OCI-LY7 (cell line): ENCODE measurements around the gene GBP3. TPM values are rescaled to one million over a fixed set of nuclear protein-coding genes. Genes with fewer than 3 reads are reported as not detected.

ENCODE experiments used
- BruUV-seq: library from RNA; stranded (reverse); fragments of 400-500 nt; replicated peaks from 2 replicates; lab custom pipeline; 2021; lab: Mats Ljungman, UMichigan
- CTCF ChIA-PET: fragments of 300-600 bp; sonication (Branson Sonifier 250); formaldehyde crosslinking; loops from one replicate; lab custom pipeline; 2022; ENCODE audit warnings: antibody characterized with exemption; ENCODE audit not compliant: unreplicated experiment; lab: Charles Lee
- POLR2A ChIA-PET: fragments of 300-600 bp; sonication (Branson Sonifier 250); formaldehyde crosslinking; loops from one replicate; lab custom pipeline; 2022; ENCODE audit warnings: antibody characterized with exemption; lab: Charles Lee
- DNase-seq: peaks from one replicate; pipeline ENCODE4 v3.0.0-alpha.2; 2015; ENCODE audit warnings: low spot score
- H2AFZ ChIP-seq: fragments of 200-600 bp; sonication (generic), shearing (Covaris generic); 2 replicates; pipeline ENCODE4 v1.6.1; 2014; ENCODE audit warnings: mild to moderate bottlenecking, antibody characterized with exemption, low read length, moderate library complexity
- H3K27ac ChIP-seq: fragments of 200-600 bp; sonication (generic); 2 replicates; pipeline ENCODE4 v1.5.1; 2014; ENCODE audit warnings: mixed run types, low read depth, mild to moderate bottlenecking, moderate library complexity, low read length, inconsistent platforms; ENCODE audit not compliant: poor library complexity, severe bottlenecking
- H3K36me3 ChIP-seq: fragments of 200-600 bp; sonication (generic); 2 replicates; pipeline ENCODE4 v1.6.1; 2014; ENCODE audit warnings: mild to moderate bottlenecking, antibody characterized with exemption, low read length, moderate library complexity, mixed read lengths; ENCODE audit not compliant: insufficient read depth
- H3K4me1 ChIP-seq: fragments of 200-600 bp; sonication (generic); 2 replicates; pipeline ENCODE4 v1.5.1; 2014; ENCODE audit warnings: mild to moderate bottlenecking, low read length; ENCODE audit not compliant: insufficient read depth, poor library complexity, severe bottlenecking
- H3K4me2 ChIP-seq: fragments of 200-600 bp; sonication (generic); 2 replicates; pipeline ENCODE4 v1.6.1; 2014; ENCODE audit warnings: mild to moderate bottlenecking, low read length
- H3K4me3 ChIP-seq: fragments of 200-600 bp; sonication (generic); 2 replicates; pipeline ENCODE4 v1.5.1; 2014; ENCODE audit warnings: mild to moderate bottlenecking, low read depth, low read length; ENCODE audit not compliant: poor library complexity, severe bottlenecking
- H3K79me2 ChIP-seq: fragments of 200-600 bp; sonication (generic); 2 replicates; pipeline ENCODE4 v1.6.1; 2016; ENCODE audit warnings: low read depth, mild to moderate bottlenecking, low read length, moderate library complexity, mixed read lengths; ENCODE audit not compliant: insufficient read depth
- H3K9me2 ChIP-seq: fragments of 200-600 bp; sonication (generic); 2 replicates; pipeline ENCODE4 v1.6.1; 2016; ENCODE audit warnings: mild to moderate bottlenecking, low read length, mixed read lengths; ENCODE audit not compliant: insufficient read depth
- H3K9me3 ChIP-seq: fragments of 200-600 bp; sonication (generic); 2 replicates; pipeline ENCODE4 v1.6.1; 2014; ENCODE audit warnings: mild to moderate bottlenecking, mixed run types, low read length, mixed read lengths
- H4K20me1 ChIP-seq: fragments of 200-600 bp; sonication (generic); 2 replicates; pipeline ENCODE4 v1.6.1; 2014; ENCODE audit warnings: mild to moderate bottlenecking, antibody characterized with exemption, low read length, moderate library complexity, mixed read lengths; ENCODE audit not compliant: insufficient read depth
- CTCF ChIP-seq: fragments of 200-600 bp; sonication (generic); conservative IDR thresholded peaks from 2 replicates; pipeline ENCODE4 v1.5.1; 2014; ENCODE audit warnings: mild to moderate bottlenecking, antibody characterized with exemption, low read length, moderate library complexity, mixed read lengths
- EZH2phosphoT487 ChIP-seq: fragments of 200-600 bp; sonication (generic); IDR thresholded peaks from 2 replicates; pipeline ENCODE4 v1.6.1; 2018; ENCODE audit warnings: low read depth, borderline replicate concordance, mild to moderate bottlenecking, mixed run types, antibody characterized with exemption, low read length, moderate library complexity, mixed read lengths
- intact Hi-C: fragments of 100-400 bp; cut with micrococcal nuclease; formaldehyde crosslinking; loops from one replicate; pipeline ENCODE4 v1.10.0; 2022; ENCODE audit not compliant: unreplicated experiment
- total RNA-seq, 2 experiments: library from RNA; depleted of rRNA in 1 of 2; stranded (reverse); fragments of >200 nt in 1 of 2; shearing (Covaris generic) in 1 of 2; gene quantifications; 2 replicates each; pipeline ENCODE4 v1.2.3, GENCODE V29; 2014 to 2022

Gene GBP3
- total RNA-seq, 2 experiments from 2014 or later: 0.25 to 0.49 TPM

- POLR2A ChIA-PET: interaction anchor here (0.5 to 0.7 kb wide), 2 partner anchors 386 to 562 kb away, joined by 3 read pairs; no protein-coding TSS in a partner anchor
- no TSS peak for BruUV-seq
- Histone ChIP-seq H4K20me1 (no peaks in the 10 kb centered on the region), H3K27ac (no peak overlapping the region), H3K9me2 (no peaks in the 10 kb centered on the region), H3K9me3 (no peaks in the 10 kb centered on the region), H3K4me1 (no peaks in the 10 kb centered on the region), H3K36me3 (no peaks in the 10 kb centered on the region), H3K79me2 (no peaks in the 10 kb centered on the region), H3K4me3 (no peak overlapping the region), H2AFZ (no peak overlapping the region), H3K4me2 (no peak overlapping the region)
- CTCF ChIA-PET: no interaction called here
- TF ChIP-seq CTCF (no peak), EZH2phosphoT487 (no peak)
- intact Hi-C loops: no loop called here
- no peak for DNase-seq
Measured at GRCh38 chr1:89044970-89045721, 22.5 kb upstream of the GBP3 start.

- Histone ChIP-seq H3K4me2 (no peak overlapping the region), H4K20me1 (no peaks in the 10 kb centered on the region), H3K4me3 (no peak overlapping the region), H3K9me2 (no peaks in the 10 kb centered on the region), H3K27ac (no peak overlapping the region), H2AFZ (no peak overlapping the region), H3K36me3 (no peaks in the 10 kb centered on the region), H3K79me2 (no peaks in the 10 kb centered on the region), H3K9me3 (no peaks in the 10 kb centered on the region), H3K4me1 (no peaks in the 10 kb centered on the region)
- no TSS peak for BruUV-seq
- POLR2A ChIA-PET: no interaction called here
- intact Hi-C loops: no loop called here
- CTCF ChIA-PET: no interaction called here
- TF ChIP-seq CTCF (no peak), EZH2phosphoT487 (no peak)
- DNase-seq: no peak
Measured at GRCh38 chr1:89043940-89044339, 21.3 kb upstream of the GBP3 start.

DNA sequence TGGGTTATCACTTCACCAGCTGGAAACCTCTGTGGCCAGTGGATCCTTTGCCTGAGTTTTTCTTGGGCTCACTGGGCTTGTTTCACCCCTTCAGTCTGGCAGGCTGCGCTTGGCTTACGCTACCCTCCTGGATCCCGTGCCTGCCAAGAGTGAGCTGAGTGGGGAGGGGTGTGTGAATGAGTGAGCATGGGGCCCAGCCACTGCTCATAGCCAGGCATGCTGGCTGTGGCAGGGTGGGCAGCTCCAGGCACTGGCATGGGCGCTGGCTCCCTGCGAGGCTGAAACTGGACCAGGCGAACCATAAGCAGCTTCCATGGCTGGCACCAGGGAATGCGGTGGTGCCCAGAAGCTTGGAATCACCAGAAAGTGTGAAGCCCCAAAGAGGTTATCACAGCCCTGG lies 19.8 kb upstream of the GBP3 start:
- H4K20me1 ChIP-seq: no peaks in the 10 kb centered on the region
- TF ChIP-seq EZH2phosphoT487: no peak
- no peak for TF ChIP-seq CTCF
- H3K79me2 ChIP-seq: no peaks in the 10 kb centered on the region
- no peak overlapping the region for H3K4me3 ChIP-seq
- no peak overlapping the region for H2AFZ ChIP-seq
- intact Hi-C loops: no loop called here
- H3K9me2 ChIP-seq: no peaks in the 10 kb centered on the region
- no TSS peak for BruUV-seq
- no peaks in the 10 kb centered on the region for H3K9me3 ChIP-seq
- H3K4me2 ChIP-seq: no peak overlapping the region
- H3K36me3 ChIP-seq: no peaks in the 10 kb centered on the region
- ChIA-PET POLR2A (interaction anchor here (0.5 to 0.7 kb wide), 2 partner anchors 21 to 92 kb away, joined by 3 to 5 read pairs; no protein-coding TSS in a partner anchor), CTCF (no interaction called here)
- DNase-seq: no peak
- no peaks in the 10 kb centered on the region for H3K4me1 ChIP-seq
- H3K27ac ChIP-seq: no peak overlapping the region
